GM18520 (cell line): ENCODE results near the gene GLP2R.
"Not testable (repeated sequence)": the region's sequence is repeated elsewhere in the genome, so short reads cannot be mapped to it uniquely, and the experiment has no call there.

Experiments
- ATAC-seq: cut with Tn5 transposase; IDR thresholded peaks from one replicate; pipeline ENCODE4 v1.9.1; 2021; ENCODE audit not compliant: unreplicated experiment

Gene GLP2R, protein sequence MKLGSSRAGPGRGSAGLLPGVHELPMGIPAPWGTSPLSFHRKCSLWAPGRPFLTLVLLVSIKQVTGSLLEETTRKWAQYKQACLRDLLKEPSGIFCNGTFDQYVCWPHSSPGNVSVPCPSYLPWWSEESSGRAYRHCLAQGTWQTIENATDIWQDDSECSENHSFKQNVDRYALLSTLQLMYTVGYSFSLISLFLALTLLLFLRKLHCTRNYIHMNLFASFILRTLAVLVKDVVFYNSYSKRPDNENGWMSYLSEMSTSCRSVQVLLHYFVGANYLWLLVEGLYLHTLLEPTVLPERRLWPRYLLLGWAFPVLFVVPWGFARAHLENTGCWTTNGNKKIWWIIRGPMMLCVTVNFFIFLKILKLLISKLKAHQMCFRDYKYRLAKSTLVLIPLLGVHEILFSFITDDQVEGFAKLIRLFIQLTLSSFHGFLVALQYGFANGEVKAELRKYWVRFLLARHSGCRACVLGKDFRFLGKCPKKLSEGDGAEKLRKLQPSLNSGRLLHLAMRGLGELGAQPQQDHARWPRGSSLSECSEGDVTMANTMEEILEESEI

DNA sequence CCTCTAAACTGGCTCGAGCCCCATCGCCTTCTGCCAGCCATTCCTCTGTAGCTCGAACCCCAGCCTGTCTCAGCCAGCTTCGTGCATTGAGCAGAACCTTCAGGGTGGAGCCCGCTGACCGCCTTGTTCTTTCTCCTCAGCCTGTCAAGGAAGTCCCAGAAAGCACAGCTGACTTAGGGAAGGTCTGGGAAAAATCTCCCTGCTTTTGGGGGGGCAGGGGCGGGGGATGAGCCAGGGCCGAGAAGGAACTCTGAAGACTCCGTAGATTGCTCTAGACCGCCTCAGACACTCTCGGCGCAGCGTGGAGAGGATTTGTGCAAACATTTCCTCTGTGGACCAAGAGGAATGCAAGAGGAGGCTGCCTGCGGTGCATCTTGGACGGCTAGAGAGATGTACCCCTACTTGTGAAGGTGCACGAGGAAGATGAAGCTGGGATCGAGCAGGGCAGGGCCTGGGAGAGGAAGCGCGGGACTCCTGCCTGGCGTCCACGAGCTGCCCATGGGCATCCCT is at the start of gene GLP2R:
GLP2R (plus strand) TSS at position 284 of the 510 bp plus-strand sequence; CDS start at position 424, 140 bp downstream.
- no peak for ATAC-seq

- no peak for ATAC-seq
These were observed 48.8 kb upstream of the GLP2R start for GRCh38 chr17:9776911-9777310.

DNA sequence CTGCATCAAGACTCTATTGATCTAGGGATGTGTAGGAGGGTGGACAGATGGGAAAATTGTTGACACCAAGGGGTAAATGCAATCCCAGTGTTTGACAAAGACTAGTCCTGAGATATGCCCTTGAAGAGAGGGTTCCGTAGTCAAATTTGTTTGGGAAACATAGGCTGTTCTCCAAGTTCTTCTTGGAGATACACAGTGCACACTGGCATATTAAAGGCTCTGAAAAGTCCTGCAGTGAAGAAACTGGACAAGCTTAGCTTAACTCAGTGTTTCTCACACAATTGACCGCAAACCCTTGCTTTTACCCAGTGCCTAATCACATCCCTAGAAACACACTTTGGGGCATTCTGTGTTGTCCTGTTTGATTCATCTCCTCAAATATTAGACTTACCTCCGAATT is 45.2 kb upstream of the GLP2R start:
- no peak for ATAC-seq

- no peak for ATAC-seq
These were observed 42.7 kb upstream of the GLP2R start for GRCh38 chr17:9783050-9783449.

GRCh38 chr17:9783465-9783864 is 42.3 kb upstream of the GLP2R start:
- not testable (repeated sequence) for ATAC-seq

- ATAC-seq = no peak
These were observed 41.2 kb upstream of the GLP2R start for GRCh38 chr17:9784544-9784943.

DNA sequence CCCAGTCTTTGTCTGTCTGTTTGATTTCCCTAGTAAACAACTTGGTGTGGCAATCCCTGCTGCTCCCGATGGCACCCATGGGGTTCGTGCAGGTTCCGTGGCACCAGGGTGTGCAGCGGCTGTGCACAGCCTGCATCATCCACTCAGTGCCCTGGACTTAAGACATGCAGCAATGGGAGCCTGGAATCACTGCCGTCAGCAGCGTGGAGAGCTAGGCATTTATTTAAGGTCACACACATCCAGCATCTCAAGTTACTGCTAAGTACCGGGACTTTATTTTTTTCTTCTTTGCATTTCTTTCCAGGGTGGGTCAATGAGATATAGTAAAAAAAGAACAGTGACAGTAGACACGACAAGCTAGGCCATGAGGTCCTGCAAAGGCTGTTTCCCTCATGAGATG is 37.1 kb upstream of the GLP2R start:
- ATAC-seq = no peak

GRCh38 chr17:9790316-9790715 is 35.4 kb upstream of the GLP2R start:
- no peak for ATAC-seq

GRCh38 chr17:9790889-9791876 is 34.5 kb upstream of the GLP2R start, which contains the start of gene DHRS7C:
Gene DHRS7C (minus strand): TSS chr17:9791592. CDS start chr17:9791284, 308 bp downstream.
- no peak for ATAC-seq

GRCh38 chr17:9792181-9792840 is 33.4 kb upstream of the GLP2R start:
- no peak for ATAC-seq

DNA sequence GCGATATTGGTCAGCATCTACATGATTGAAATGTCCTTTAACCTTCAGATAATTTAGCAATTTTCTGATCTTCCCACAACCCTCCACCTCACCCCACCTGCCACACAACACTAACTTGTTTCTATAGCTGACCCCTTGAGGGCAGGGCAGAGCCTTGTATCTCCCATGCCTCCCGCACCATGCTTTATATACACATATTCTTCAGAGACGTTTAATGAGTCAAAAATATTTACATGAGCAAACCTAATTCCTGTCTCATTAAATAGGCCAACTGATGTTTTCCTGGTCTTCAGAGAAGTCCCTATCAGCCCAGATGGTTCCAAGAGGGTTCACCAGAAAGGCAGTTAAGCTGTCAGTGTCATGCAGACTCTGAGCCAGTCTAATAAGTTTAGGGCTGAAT is 27.7 kb upstream of the GLP2R start:
- ATAC-seq = no peak

DNA sequence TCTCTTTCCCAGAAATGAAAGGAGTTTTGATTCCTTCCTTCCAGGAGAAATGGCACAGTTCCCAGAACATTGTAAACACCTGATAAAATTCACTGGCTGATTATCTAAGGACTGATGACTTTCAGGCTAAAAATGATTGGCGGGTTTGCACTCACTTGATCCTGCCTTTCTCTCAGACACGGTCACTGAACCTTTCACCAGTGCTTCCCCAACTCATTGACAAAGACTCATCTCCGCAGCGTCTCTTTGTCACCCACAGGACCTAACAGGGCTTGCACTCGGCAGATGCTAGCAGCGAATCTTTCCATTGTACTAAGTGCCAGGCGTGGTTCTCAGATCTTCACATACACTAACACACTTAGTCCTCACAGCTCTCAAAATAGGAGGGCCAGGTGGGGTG is 27.0 kb upstream of the GLP2R start:
- no peak for ATAC-seq

GRCh38 chr17:9801505-9801904 is 24.2 kb upstream of the GLP2R start:
- ATAC-seq = no peak

- no peak for ATAC-seq
These were observed 23.4 kb upstream of the GLP2R start for GRCh38 chr17:9802294-9802693.

DNA sequence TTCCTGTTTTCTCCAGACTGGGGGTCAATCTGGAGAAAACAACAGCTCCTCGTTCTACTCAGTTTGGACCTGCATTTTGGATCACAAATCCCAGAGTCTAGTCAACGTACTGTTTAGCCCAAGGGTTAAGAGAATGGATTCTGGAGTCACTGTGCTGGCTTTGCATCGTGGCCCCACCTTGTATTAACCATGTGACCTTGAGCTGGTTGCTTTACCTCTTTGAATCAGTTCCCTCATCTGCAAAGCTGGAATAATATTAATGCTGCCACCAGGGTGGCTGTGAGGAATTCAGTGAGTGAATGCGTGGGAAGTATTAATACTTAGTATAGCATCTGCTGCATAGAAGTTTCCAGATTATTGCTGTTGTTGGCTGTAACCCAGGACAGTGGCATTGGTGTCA is 23.0 kb upstream of the GLP2R start:
- ATAC-seq = no peak

DNA sequence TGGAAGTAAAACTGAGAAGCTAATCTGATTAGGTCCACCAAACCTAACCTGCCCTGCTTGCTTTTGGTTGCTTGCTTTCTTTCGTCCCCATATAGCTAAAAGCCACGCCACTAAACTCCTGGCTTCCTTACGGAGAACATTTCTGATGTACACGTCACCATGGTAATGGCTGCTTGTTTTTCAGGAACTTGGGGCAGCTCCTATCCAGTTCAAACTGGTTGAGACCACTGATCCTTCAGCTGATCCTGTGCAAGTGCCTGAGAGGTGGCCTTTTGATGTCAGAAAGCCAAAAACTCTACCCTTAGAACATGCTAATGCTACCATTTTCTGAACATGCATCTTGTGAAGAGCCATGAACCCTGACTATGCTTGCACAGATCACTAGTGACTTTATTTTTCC is 20.0 kb upstream of the GLP2R start:
- ATAC-seq = no peak

GRCh38 chr17:9806699-9807098 is 19.0 kb upstream of the GLP2R start:
- ATAC-seq = no peak

- ATAC-seq = no peak
These were observed 16.3 kb upstream of the GLP2R start for GRCh38 chr17:9809409-9809808.

GRCh38 chr17:9810100-9810949 is 15.4 kb upstream of the GLP2R start:
- ATAC-seq = no peak

DNA sequence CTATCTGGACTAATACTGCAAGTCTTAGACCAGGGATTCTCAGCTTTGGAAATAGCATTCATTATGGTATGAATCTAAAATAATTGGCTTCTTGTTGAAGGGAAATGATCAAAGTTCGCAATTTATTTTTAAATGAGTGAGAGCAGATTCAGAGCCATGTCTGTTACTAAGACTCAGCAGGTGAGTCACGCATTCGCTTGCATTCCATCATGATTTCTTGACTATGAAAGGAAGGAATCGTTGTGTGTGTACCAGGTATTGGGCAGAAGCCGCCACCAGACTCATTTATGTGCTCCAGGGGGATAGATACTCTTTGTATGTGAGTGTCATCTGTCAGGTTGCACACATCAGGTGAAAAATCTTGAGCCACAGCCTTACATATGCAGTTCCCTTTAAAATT is 14.6 kb upstream of the GLP2R start:
- ATAC-seq = no peak
